ENCODE measurements around the gene TMC4.
A peak's percentile ranks its signal among the peaks of the same experiment; 100 is the strongest.

Gene TMC4

GRCh38 chr19:54137699-54138488, 35.1 kb downstream of the TMC4 start, which contains the start of gene CNOT3:
CNOT3 (plus strand) TSS chr19:54137762; CDS start chr19:54142979, 5,217 bp downstream.
- H3K36me3 ChIP-seq (ENCODE audit: control insufficient read depth, insufficient read depth, low read length) = peaks cover 46% of the 10 kb centered on the region
- H3K27me3 ChIP-seq (ENCODE audit: control insufficient read depth, insufficient read depth, low read length) = no peaks in the 10 kb centered on the region
- peak within 1 kb of the TSS; percentile 99 for H3K27ac ChIP-seq (ENCODE audit: low read depth, low read length)
- peak within 1 kb of the TSS; percentile 71 for H3K4me3 ChIP-seq (ENCODE audit: low read depth, low read length)
- H3K9ac ChIP-seq (ENCODE audit: low read length) = peak within 1 kb of the TSS; percentile 93
- H3K9me3 ChIP-seq (ENCODE audit: control insufficient read depth, insufficient read depth, low read depth, low read length) = no peaks in the 10 kb centered on the region
- H3K4me1 ChIP-seq (ENCODE audit: control insufficient read depth, insufficient read depth, low read length) = peaks cover 9% of the 10 kb centered on the region; the same call in 1 of the 2 replicates

- peaks cover 9% of the 10 kb centered on the region; the same call in 1 of the 2 replicates for H3K4me1 ChIP-seq (ENCODE audit: control insufficient read depth, insufficient read depth, low read length)
- peak overlapping the region; percentile 93 for H3K9ac ChIP-seq (ENCODE audit: low read length)
- no peaks in the 10 kb centered on the region for H3K27me3 ChIP-seq (ENCODE audit: control insufficient read depth, insufficient read depth, low read length)
- H3K36me3 ChIP-seq (ENCODE audit: control insufficient read depth, insufficient read depth, low read length) = peaks cover 39% of the 10 kb centered on the region
- H3K4me3 ChIP-seq (ENCODE audit: low read depth, low read length) = peak overlapping the region; percentile 71
- H3K9me3 ChIP-seq (ENCODE audit: control insufficient read depth, insufficient read depth, low read depth, low read length) = no peaks in the 10 kb centered on the region
- H3K27ac ChIP-seq (ENCODE audit: low read depth, low read length) = no peak overlapping the region; the same call in 1 of the 2 replicates
Measured at GRCh38 chr19:54136864-54137698, 35.9 kb downstream of the TMC4 start.

GRCh38 chr19:54136086-54136863, 36.7 kb downstream of the TMC4 start:
- Histone ChIP-seq H3K4me1 (ENCODE audit: control insufficient read depth, insufficient read depth, low read length) (peaks cover 9% of the 10 kb centered on the region; the same call in 1 of the 2 replicates), H3K9me3 (ENCODE audit: control insufficient read depth, insufficient read depth, low read depth, low read length) (no peaks in the 10 kb centered on the region), H3K27me3 (ENCODE audit: control insufficient read depth, insufficient read depth, low read length) (no peaks in the 10 kb centered on the region), H3K36me3 (ENCODE audit: control insufficient read depth, insufficient read depth, low read length) (peaks cover 39% of the 10 kb centered on the region), H3K4me3 (ENCODE audit: low read depth, low read length) (peak overlapping the region; percentile 66), H3K9ac (ENCODE audit: low read length) (peak overlapping the region; percentile 48), H3K27ac (ENCODE audit: low read depth, low read length) (no peak overlapping the region; the same call in 1 of the 2 replicates)

- no peaks in the 10 kb centered on the region for H3K27me3 ChIP-seq (ENCODE audit: control insufficient read depth, insufficient read depth, low read length)
- H3K9ac ChIP-seq (ENCODE audit: low read length) = no peak overlapping the region
- 0 out of 2 replicates have a peak, but pooled peaks cover 6% of the 10 kb centered on the region for H3K4me1 ChIP-seq (ENCODE audit: control insufficient read depth, insufficient read depth, low read length)
- no peaks in the 10 kb centered on the region for H3K9me3 ChIP-seq (ENCODE audit: control insufficient read depth, insufficient read depth, low read depth, low read length)
- peaks cover 35% of the 10 kb centered on the region for H3K36me3 ChIP-seq (ENCODE audit: control insufficient read depth, insufficient read depth, low read length)
- H3K27ac ChIP-seq (ENCODE audit: low read depth, low read length) = no peak overlapping the region
- H3K4me3 ChIP-seq (ENCODE audit: low read depth, low read length) = no peak overlapping the region
Measured at GRCh38 chr19:54133957-54134590, 38.9 kb downstream of the TMC4 start.

- Histone ChIP-seq H3K9ac (ENCODE audit: low read length) (no peak overlapping the region), H3K4me3 (ENCODE audit: low read depth, low read length) (no peak overlapping the region), H3K36me3 (ENCODE audit: control insufficient read depth, insufficient read depth, low read length) (peaks cover 37% of the 10 kb centered on the region), H3K27me3 (ENCODE audit: control insufficient read depth, insufficient read depth, low read length) (no peaks in the 10 kb centered on the region), H3K9me3 (ENCODE audit: control insufficient read depth, insufficient read depth, low read depth, low read length) (no peaks in the 10 kb centered on the region), H3K27ac (ENCODE audit: low read depth, low read length) (no peak overlapping the region), H3K4me1 (ENCODE audit: control insufficient read depth, insufficient read depth, low read length) (0 out of 2 replicates have a peak, but pooled peaks cover 5% of the 10 kb centered on the region)
Measured at GRCh38 chr19:54133312-54133956, 39.5 kb downstream of the TMC4 start.

- Histone ChIP-seq H3K36me3 (ENCODE audit: control insufficient read depth, insufficient read depth, low read length) (peaks cover 73% of the 10 kb centered on the region), H3K27ac (ENCODE audit: low read depth, low read length) (no peak overlapping the region), H3K4me1 (ENCODE audit: control insufficient read depth, insufficient read depth, low read length) (no peaks in the 10 kb centered on the region), H3K9ac (ENCODE audit: low read length) (no peak overlapping the region), H3K9me3 (ENCODE audit: control insufficient read depth, insufficient read depth, low read depth, low read length) (no peaks in the 10 kb centered on the region), H3K4me3 (ENCODE audit: low read depth, low read length) (no peak overlapping the region), H3K27me3 (ENCODE audit: control insufficient read depth, insufficient read depth, low read length) (no peaks in the 10 kb centered on the region)
Measured at GRCh38 chr19:54129617-54129996, 43.4 kb downstream of the TMC4 start.

- H3K27me3 ChIP-seq (ENCODE audit: control insufficient read depth, insufficient read depth, low read length) = no peaks in the 10 kb centered on the region
- no peaks in the 10 kb centered on the region for H3K4me1 ChIP-seq (ENCODE audit: control insufficient read depth, insufficient read depth, low read length)
- H3K36me3 ChIP-seq (ENCODE audit: control insufficient read depth, insufficient read depth, low read length) = peaks cover 79% of the 10 kb centered on the region
- H3K27ac ChIP-seq (ENCODE audit: low read depth, low read length) = no peak overlapping the region
- H3K9me3 ChIP-seq (ENCODE audit: control insufficient read depth, insufficient read depth, low read depth, low read length) = no peaks in the 10 kb centered on the region
- H3K9ac ChIP-seq (ENCODE audit: low read length) = no peak overlapping the region
- H3K4me3 ChIP-seq (ENCODE audit: low read depth, low read length) = no peak overlapping the region
Measured at GRCh38 chr19:54128796-54129616, 44.0 kb downstream of the TMC4 start.

- Histone ChIP-seq H3K27me3 (ENCODE audit: control insufficient read depth, insufficient read depth, low read length) (no peaks in the 10 kb centered on the region), H3K36me3 (ENCODE audit: control insufficient read depth, insufficient read depth, low read length) (peaks cover 85% of the 10 kb centered on the region), H3K4me1 (ENCODE audit: control insufficient read depth, insufficient read depth, low read length) (no peaks in the 10 kb centered on the region), H3K9ac (ENCODE audit: low read length) (no peak overlapping the region), H3K9me3 (ENCODE audit: control insufficient read depth, insufficient read depth, low read depth, low read length) (no peaks in the 10 kb centered on the region), H3K27ac (ENCODE audit: low read depth, low read length) (no peak overlapping the region), H3K4me3 (ENCODE audit: low read depth, low read length) (no peak overlapping the region)
Measured at GRCh38 chr19:54128441-54128725, 44.6 kb downstream of the TMC4 start.

- Histone ChIP-seq H3K9me3 (ENCODE audit: control insufficient read depth, insufficient read depth, low read depth, low read length) (no peaks in the 10 kb centered on the region), H3K36me3 (ENCODE audit: control insufficient read depth, insufficient read depth, low read length) (peaks cover 86% of the 10 kb centered on the region)
Measured at GRCh38 chr19:54127688-54128440, 45.1 kb downstream of the TMC4 start.

More at GRCh38 chr19:54127688-54128440, 45.1 kb downstream of the TMC4 start:
- H3K4me1 ChIP-seq (ENCODE audit: control insufficient read depth, insufficient read depth, low read length) = no peaks in the 10 kb centered on the region
- H3K9ac ChIP-seq (ENCODE audit: low read length) = no peak overlapping the region
- H3K27ac ChIP-seq (ENCODE audit: low read depth, low read length) = no peak overlapping the region
- no peaks in the 10 kb centered on the region for H3K27me3 ChIP-seq (ENCODE audit: control insufficient read depth, insufficient read depth, low read length)
- H3K4me3 ChIP-seq (ENCODE audit: low read depth, low read length) = no peak overlapping the region
